Esophagus squamous epithelium (tissue), 5 donors: Measurements from ENCODE around the gene EPHA3. TPM values are rescaled to one million over a fixed set of nuclear protein-coding genes. Genes with fewer than 3 reads are reported as not detected.

Experiments
- DNase-seq: peaks from one replicate; lab custom pipeline; 2025; lab: John Stamatoyannopoulos, UW
- H3K27ac ChIP-seq, 4 donors: fragments of 200-600 bp; sonication (generic); one replicate each; pipeline ENCODE4 v1.5.1; 2016 to 2019; ENCODE audit warnings: mild to moderate bottlenecking in 1 of 4
- H3K27me3 ChIP-seq, 4 donors: fragments of 200-600 bp; sonication (generic); 1 replicate in 3 of 4; 2 replicates in 1 of 4; pipeline versions ENCODE4 v1.5.1 to v1.6.0; 2017 to 2021; ENCODE audit warnings: antibody characterized with exemption in 1 of 4
- H3K36me3 ChIP-seq, 3 donors: fragments of 200-600 bp; sonication (generic); one replicate each; pipeline ENCODE4 v1.5.1; 2016 to 2019
- H3K4me1 ChIP-seq, 3 donors: fragments of 200-600 bp; sonication (generic); one replicate each; pipeline ENCODE4 v1.5.1; 2017 to 2019
- H3K4me3 ChIP-seq, 4 donors: fragments of 200-600 bp; sonication (generic); 1 replicate in 3 of 4; 2 replicates in 1 of 4; pipeline ENCODE4 v1.5.1; 2016 to 2019; ENCODE audit warnings: mild to moderate bottlenecking in 2 of 4, moderate library complexity in 1 of 4
- H3K9me3 ChIP-seq, 3 donors: fragments of 200-600 bp; sonication (generic); one replicate each; pipeline ENCODE4 v1.5.1; 2016 to 2019
- POLR2A ChIP-seq, 4 donors: fragments of 450-650 bp; IDR thresholded peaks; one replicate each; pipeline ENCODE4 v1.6.1; 2017; ENCODE audit warnings: antibody characterized with exemption in 4 of 4, mild to moderate bottlenecking in 4 of 4, moderate library complexity in 3 of 4
- WGBS, 2 donors: methylation state at CpG; one replicate each; pipeline ENCODE4 v1.1.5; 2018; 5-methylcytosine and 5-hydroxymethylcytosine counted together
- intact Hi-C: fragments of 100-400 bp; cut with DNase I; formaldehyde crosslinking; loops from one replicate; pipeline ENCODE4 v1.15.0; 2022
- total RNA-seq, 4 donors: library from RNA; depleted of rRNA; stranded (reverse); fragments of >200 nt; gene quantifications; one replicate each; pipeline ENCODE4 v1.1.0, GENCODE V29; 2016
- TF ChIP-seq, protein P1 (sequence below), 6 experiments: fragments of 450-650 bp in 4 of 6; fragments of 200-600 bp in 2 of 6; sonication (generic) in 2 of 6; IDR thresholded peaks; one replicate each; pipeline ENCODE4 v1.5.1; 2016 to 2019; ENCODE audit warnings: antibody characterized with exemption in 6 of 6, mild to moderate bottlenecking in 4 of 6, moderate library complexity in 4 of 6
- donor health status: DM: yes; HTN: yes; CAD: no.

The EPHA3 gene
- total RNA-seq, 4 donors from 2014 or later, result 0.38 to 3.6 (median 1.4) TPM

DNA sequence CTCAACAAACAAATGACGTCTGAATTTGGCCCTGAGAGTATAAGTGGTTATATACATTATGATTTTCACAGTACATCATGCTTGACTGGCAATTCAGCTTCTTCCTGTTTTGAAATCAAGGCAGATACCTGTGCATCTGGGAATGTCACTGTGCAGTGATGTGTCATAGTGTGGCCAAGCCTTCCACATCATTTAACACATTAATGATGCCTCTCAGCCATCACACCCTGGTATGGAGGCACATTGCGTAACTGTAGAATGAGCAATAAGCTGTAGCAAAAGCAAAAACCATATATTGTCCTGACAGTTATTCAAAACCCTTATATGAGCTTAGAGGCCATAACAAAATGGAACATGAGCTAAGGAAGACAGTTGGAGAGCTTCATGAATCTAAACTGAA is 246.0 kb downstream of the EPHA3 start:
- WGBS, 2 donors, result 49 to 50% methylated on average over 2 of the region's 2 CpGs
- Histone ChIP-seq H3K4me1 (no peaks in the 10 kb centered on the region), H3K27ac (no peak overlapping the region), H3K4me3 (no peak overlapping the region), H3K9me3 (no peaks in the 10 kb centered on the region), H3K36me3 (no peaks in the 10 kb centered on the region), H3K27me3 (no peaks in the 10 kb centered on the region)
- DNase-seq, result no peak
- intact Hi-C loops, result no loop called here
- TF ChIP-seq, protein P1, sequence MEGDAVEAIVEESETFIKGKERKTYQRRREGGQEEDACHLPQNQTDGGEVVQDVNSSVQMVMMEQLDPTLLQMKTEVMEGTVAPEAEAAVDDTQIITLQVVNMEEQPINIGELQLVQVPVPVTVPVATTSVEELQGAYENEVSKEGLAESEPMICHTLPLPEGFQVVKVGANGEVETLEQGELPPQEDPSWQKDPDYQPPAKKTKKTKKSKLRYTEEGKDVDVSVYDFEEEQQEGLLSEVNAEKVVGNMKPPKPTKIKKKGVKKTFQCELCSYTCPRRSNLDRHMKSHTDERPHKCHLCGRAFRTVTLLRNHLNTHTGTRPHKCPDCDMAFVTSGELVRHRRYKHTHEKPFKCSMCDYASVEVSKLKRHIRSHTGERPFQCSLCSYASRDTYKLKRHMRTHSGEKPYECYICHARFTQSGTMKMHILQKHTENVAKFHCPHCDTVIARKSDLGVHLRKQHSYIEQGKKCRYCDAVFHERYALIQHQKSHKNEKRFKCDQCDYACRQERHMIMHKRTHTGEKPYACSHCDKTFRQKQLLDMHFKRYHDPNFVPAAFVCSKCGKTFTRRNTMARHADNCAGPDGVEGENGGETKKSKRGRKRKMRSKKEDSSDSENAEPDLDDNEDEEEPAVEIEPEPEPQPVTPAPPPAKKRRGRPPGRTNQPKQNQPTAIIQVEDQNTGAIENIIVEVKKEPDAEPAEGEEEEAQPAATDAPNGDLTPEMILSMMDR (IDR thresholded peaks at IDR 0.05), result no peak
- TF ChIP-seq POLR2A (IDR thresholded peaks at IDR 0.05), result no peak

DNA sequence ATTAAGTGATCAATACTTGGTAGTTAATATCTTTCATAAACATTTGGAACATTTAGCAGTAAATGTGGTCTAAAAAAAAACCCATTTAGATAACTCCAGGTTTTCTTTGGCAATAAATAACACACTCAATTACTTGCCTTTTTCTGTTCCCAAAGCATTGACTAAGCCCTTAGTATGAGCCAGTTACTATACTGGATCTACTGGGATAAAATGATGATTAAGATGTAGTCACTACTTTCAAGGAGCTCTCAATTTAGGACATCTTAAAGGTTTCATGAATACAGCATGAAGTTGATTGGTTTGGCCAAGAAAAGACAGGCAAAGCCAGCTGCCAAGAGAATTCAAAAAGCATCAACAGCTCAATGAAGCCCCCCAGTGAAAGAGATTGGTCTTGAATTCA is 250.9 kb downstream of the EPHA3 start:
- Histone ChIP-seq H3K27ac (no peak overlapping the region), H3K4me1 (no peaks in the 10 kb centered on the region), H3K9me3 (no peaks in the 10 kb centered on the region), H3K36me3 (no peaks in the 10 kb centered on the region), H3K4me3 (no peak overlapping the region), H3K27me3 (no peaks in the 10 kb centered on the region)
- intact Hi-C loops, result no loop called here
- TF ChIP-seq POLR2A (IDR thresholded peaks at IDR 0.05), result no peak
- TF ChIP-seq, protein P1 (IDR thresholded peaks at IDR 0.05), result no peak
- DNase-seq, result no peak

DNA sequence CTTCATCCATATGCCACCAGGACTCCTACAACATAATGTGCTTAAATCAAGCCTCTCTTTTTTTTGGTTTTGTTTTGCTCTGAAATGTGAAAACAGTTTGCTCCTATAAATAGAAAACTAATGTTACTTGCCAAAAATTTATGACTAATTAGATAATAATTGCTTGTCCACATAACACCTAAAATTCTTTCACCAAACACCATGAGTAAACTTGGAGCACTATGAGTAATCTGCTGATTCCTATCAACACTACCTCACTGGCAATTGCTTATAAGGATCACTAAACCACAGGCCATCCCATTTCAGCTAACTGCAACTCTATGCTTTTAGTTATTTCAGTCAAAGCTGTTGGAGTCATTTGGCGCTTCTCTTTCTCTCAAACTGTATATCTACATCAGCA is 252.7 kb downstream of the EPHA3 start:
- intact Hi-C loops, result no loop called here
- H3K36me3 ChIP-seq, result no peaks in the 10 kb centered on the region
- no peaks in the 10 kb centered on the region for H3K27me3 ChIP-seq
- no peak overlapping the region for H3K4me3 ChIP-seq
- H3K4me1 ChIP-seq, result no peaks in the 10 kb centered on the region
- TF ChIP-seq POLR2A (IDR thresholded peaks at IDR 0.05), result no peak
- TF ChIP-seq, protein P1 (IDR thresholded peaks at IDR 0.05), result no peak
- WGBS, 2 donors, result 86 to 87% methylated on average over 1 of the region's 1 CpG
- H3K9me3 ChIP-seq, result no peaks in the 10 kb centered on the region
- DNase-seq, result no peak
- no peak overlapping the region for H3K27ac ChIP-seq

DNA sequence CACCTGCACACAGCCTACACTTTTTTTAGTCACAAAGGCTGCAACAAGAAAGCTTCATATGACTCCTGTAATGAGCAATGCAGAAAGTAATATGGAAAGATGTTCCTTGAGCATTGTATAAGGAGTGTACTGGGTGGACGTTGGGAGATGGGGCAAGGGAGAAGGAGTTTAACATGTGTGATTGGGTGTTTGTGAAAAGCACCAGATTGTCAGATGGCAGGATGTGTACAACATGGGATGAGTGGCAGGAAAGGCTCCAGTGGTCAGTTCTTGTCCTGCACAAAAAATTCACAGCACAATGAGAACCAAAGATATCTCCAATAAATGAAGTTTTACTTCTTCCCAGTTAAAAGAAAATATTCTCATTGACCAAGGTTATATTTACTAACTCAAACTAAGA is 255.1 kb downstream of the EPHA3 start:
- DNase-seq, result no peak
- Histone ChIP-seq H3K4me3 (no peak overlapping the region), H3K4me1 (no peaks in the 10 kb centered on the region), H3K27ac (no peak overlapping the region), H3K27me3 (no peaks in the 10 kb centered on the region), H3K36me3 (no peaks in the 10 kb centered on the region), H3K9me3 (no peaks in the 10 kb centered on the region)
- no peak for TF ChIP-seq POLR2A (IDR thresholded peaks at IDR 0.05)
- TF ChIP-seq, protein P1 (IDR thresholded peaks at IDR 0.05), result no peak
- intact Hi-C loops, result no loop called here
- WGBS, 2 donors, result 36 to 40% methylated on average over 1 of the region's 1 CpG

DNA sequence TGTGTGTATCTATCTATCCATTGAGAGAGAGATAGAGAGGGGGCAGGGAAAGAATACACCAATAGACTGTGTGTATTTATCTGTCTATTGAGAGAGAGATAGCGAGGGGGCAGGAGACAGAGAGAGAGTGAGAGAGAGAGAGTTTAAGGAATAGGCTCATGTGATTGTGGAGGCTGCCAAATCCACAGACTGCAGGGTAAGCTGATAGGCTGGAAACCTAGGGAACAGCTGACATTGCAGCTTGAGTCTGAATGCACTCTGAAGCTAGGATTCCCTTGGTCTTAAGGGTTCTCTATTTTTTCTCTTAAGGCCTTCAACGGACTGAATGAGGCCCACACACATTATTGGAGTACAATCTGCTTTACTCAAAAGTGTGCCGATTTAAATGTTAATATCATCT is 255.8 kb downstream of the EPHA3 start:
- Histone ChIP-seq H3K27me3 (no peaks in the 10 kb centered on the region), H3K36me3 (no peaks in the 10 kb centered on the region), H3K4me3 (no peak overlapping the region), H3K27ac (no peak overlapping the region), H3K4me1 (no peaks in the 10 kb centered on the region), H3K9me3 (no peaks in the 10 kb centered on the region)
- 79 to 80% methylated on average over 3 of the region's 3 CpGs for WGBS, 2 donors
- intact Hi-C loops, result no loop called here
- no peak for TF ChIP-seq POLR2A (IDR thresholded peaks at IDR 0.05)
- TF ChIP-seq, protein P1 (IDR thresholded peaks at IDR 0.05), result no peak
- DNase-seq, result no peak
